ENCODE measurements around the gene FLVCR2. TPM values are rescaled to one million over a fixed set of nuclear protein-coding genes. Genes with fewer than 3 reads are reported as not detected.

The FLVCR2 gene
- total and polyA plus RNA-seq, 2 of the 13 experiments (the other 11 are each of a cell fraction or from before 2014, with no cell fraction given), result 9.9 to 10.5 TPM

DNA sequence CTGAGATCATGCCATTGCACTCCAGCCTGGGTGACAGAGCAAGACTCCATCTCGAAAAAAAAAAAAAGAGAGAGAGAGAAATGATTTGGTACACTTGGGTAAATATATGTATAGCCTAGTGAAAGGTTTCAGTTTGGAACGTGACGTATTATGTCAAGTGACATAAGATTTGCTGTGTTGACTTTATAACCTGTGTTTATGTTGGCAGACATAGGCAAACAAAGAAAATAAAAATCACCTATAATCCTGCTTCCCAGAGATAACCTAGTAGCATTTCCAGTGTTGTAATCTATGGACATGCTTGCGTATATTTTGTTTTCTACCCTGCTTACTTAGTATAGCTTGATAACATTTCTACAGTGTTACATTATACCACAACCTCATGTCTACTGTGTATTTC, 65.6 kb downstream of the FLVCR2 start (continued):
- TF ChIP-seq SIX1 (CRISPR knock-in tag; IDR thresholded peaks at IDR 0.05; ENCODE audit: borderline replicate concordance), result no peak
- TF ChIP-seq GATAD2A (CRISPR knock-in tag; IDR thresholded peaks at IDR 0.05), result peak; percentile 71

DNA sequence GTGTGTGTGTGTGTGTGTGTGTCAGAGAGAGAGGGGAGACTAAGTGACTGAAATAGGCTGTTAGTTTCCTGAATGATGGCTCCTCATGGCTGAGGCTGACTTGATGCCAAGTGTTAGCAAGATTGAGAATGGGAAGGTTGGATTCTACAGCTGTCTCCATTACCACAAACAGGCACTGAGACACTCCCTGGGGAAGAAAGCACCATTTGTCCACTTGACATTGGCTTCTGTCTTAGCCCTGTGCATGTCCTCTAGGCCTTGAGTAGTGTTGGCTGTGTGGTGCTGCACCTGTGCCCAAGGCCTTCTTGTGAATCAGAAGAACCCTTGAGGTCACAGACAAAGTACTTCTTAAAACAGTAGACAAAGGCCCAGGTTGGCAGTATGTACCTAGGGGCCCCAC, 66.6 kb downstream of the FLVCR2 start:
- Histone ChIP-seq H3K9ac (ENCODE audit: insufficient read depth, low read depth, low read length) (no peak overlapping the region), H3K4me3 (replicated peaks in 1 of 3; ENCODE audit: insufficient read depth in 1 of 3, low read depth in 2 of 3, low read length in 3 of 3) (no peak overlapping the region), H2AFZ (ENCODE audit: low read length) (no peak overlapping the region), H3K27ac (ENCODE audit: extremely low read length, insufficient read depth, low read length) (no peak overlapping the region), H4K20me1 (ENCODE audit: insufficient read depth, low read length) (no peaks in the 10 kb centered on the region), H3K36me3 (replicated peaks in 1 of 2; ENCODE audit: control insufficient read depth in 1 of 2, insufficient read depth in 2 of 2, low read length in 2 of 2) (peaks cover 2 to 5% of the 10 kb centered on the region in 2 experiments; a peak in 4 of 5 replicates), H3K4me2 (ENCODE audit: low read depth, low read length) (no peak overlapping the region), H3K27me3 (ENCODE audit: control insufficient read depth in 1 of 2, insufficient read depth in 2 of 2, low read length in 2 of 2) (no peaks in the 10 kb centered on the region), H3K4me1 (ENCODE audit: insufficient read depth, low read length) (peaks cover 71% of the 10 kb centered on the region), H3K79me2 (ENCODE audit: insufficient read depth, low read length) (no peaks in the 10 kb centered on the region), H3K9me3 (ENCODE audit: low read length) (no peaks in the 10 kb centered on the region)
- in situ Hi-C loops (cut with HindIII; ENCODE audit: extremely low pct_ligation_motif_present, low pct_unique_long_range_greater_than_20kb) (no loop called here), intact Hi-C loops (cut with micrococcal nuclease; ENCODE audit: unreplicated experiment) (no loop called here)
- FAIRE-seq (no peak), DNase-seq (ENCODE audit: low spot score) (no peak), ATAC-seq (no peak)
- ChIA-PET CTCF (ENCODE audit: low intra/inter-chr PET ratio, low total read pairs) (no interaction called here), POLR2A (interaction anchor here (4.0 kb wide), 1 partner anchor 66 kb away, joined by 22 read pairs; the partner anchor contains the start of gene FLVCR2)
- no peak for TF ChIP-seq ZSCAN12 (CRISPR knock-in tag; IDR thresholded peaks at IDR 0.05)
- BruUV-seq (replicated peaks), result no TSS peak

DNA sequence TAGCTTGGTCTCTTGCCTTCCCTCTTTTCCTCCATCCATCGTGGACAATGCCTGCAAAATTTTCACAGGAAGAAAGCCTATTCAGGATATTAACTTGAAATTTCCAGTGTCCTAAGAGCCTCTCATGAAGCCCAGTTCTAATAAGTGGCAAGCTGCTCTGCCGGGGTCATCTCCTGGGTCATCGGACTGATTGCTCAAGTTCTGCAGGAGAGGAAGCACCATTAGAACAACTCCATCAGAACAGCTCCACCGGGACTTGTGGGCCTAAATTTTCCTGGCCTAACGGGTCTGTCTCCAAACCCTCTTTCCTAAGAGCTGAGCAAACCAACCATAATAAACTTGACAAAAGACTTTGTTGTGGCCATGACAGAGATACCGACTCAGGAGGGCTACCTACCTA, 68.3 kb downstream of the FLVCR2 start:
- Histone ChIP-seq H3K9me3 (ENCODE audit: low read length) (no peaks in the 10 kb centered on the region), H3K79me2 (ENCODE audit: insufficient read depth, low read length) (no peaks in the 10 kb centered on the region), H3K4me1 (ENCODE audit: insufficient read depth, low read length) (peaks cover 88% of the 10 kb centered on the region), H4K20me1 (ENCODE audit: insufficient read depth, low read length) (no peaks in the 10 kb centered on the region), H3K27ac (ENCODE audit: extremely low read length, insufficient read depth, low read length) (peak overlapping the region; percentile 97), H3K4me3 (replicated peaks in 1 of 3; ENCODE audit: insufficient read depth in 1 of 3, low read depth in 2 of 3, low read length in 3 of 3) (no peak overlapping the region), H2AFZ (ENCODE audit: low read length) (no peak overlapping the region), H3K36me3 (replicated peaks in 1 of 2; ENCODE audit: control insufficient read depth in 1 of 2, insufficient read depth in 2 of 2, low read length in 2 of 2) (peaks cover 0 to 9% of the 10 kb centered on the region in 2 experiments; a peak in 3 of 5 replicates), H3K27me3 (ENCODE audit: control insufficient read depth in 1 of 2, insufficient read depth in 2 of 2, low read length in 2 of 2) (no peaks in the 10 kb centered on the region), H3K9ac (ENCODE audit: insufficient read depth, low read depth, low read length) (peak overlapping the region; percentile 51; the same call in 1 of the 2 replicates), H3K4me2 (ENCODE audit: low read depth, low read length) (0 out of 2 replicates have a peak overlapping the region, but pooled peaks have one; percentile 9)
- TF ChIP-seq CEBPB (IDR thresholded peaks at IDR 0.05; ENCODE audit: borderline replicate concordance, low read depth, low read length) (0 out of 2 replicates have a peak, but pooled peaks have one; percentile 14), NR2F6 (IDR thresholded peaks at IDR 0.05) (peak; percentile 72), NR2F6 (CRISPR knock-in tag; IDR thresholded peaks at IDR 0.05) (peak; percentile 52; the same call in 1 of the 2 replicates), HNF4A (CRISPR knock-in tag; IDR thresholded peaks at IDR 0.05) (0 out of 2 replicates have a peak, but pooled peaks have one; percentile 6), NR2F1 (CRISPR knock-in tag; IDR thresholded peaks at IDR 0.05) (0 out of 4 replicates have a peak, but pooled peaks of 1 of the 2 experiments have one; percentile 25), CEBPG (CRISPR knock-in tag; IDR thresholded peaks at IDR 0.05) (peak; percentile 63), MED1 (CRISPR knock-in tag; IDR thresholded peaks at IDR 0.05) (peak; percentile 27; the same call in 1 of the 2 replicates), NR2C2 (CRISPR knock-in tag; IDR thresholded peaks at IDR 0.05; ENCODE audit: borderline replicate concordance) (peak; percentile 43; the same call in 1 of the 2 replicates), BRCA1 (CRISPR knock-in tag; IDR thresholded peaks at IDR 0.05) (no peak), FOXA1 (IDR thresholded peaks at IDR 0.05) (no peak), FOXA1 (CRISPR knock-in tag; IDR thresholded peaks at IDR 0.05) (no peak)
- DNase-seq (ENCODE audit: low spot score) (peak; percentile 40), FAIRE-seq (no peak), ATAC-seq (no peak)
- WGBS (ENCODE audit: low lambda C conversion rate), result 45% methylated on average over 6 of the region's 6 CpGs
- ChIA-PET POLR2A (interaction anchor here (1.0 to 4.0 kb wide), 4 partner anchors 14 to 68 kb away, joined by 3 to 22 read pairs (median 5); partner anchors contain the start of genes ERG28, FLVCR2 and TTLL5), CTCF (ENCODE audit: low intra/inter-chr PET ratio, low total read pairs) (no interaction called here)
- BruUV-seq (replicated peaks), result no TSS peak
- in situ Hi-C loops (cut with HindIII; ENCODE audit: extremely low pct_ligation_motif_present, low pct_unique_long_range_greater_than_20kb), result no loop called here
- intact Hi-C loops (cut with micrococcal nuclease; ENCODE audit: unreplicated experiment), result no loop called here

Measured in HepG2 (cell line).